ENCODE measurements around the gene NEDD4L. TPM values are rescaled to one million over a fixed set of nuclear protein-coding genes. Genes with fewer than 3 reads are reported as not detected.

Gene NEDD4L
- total RNA-seq, 1 donor from 2014 or later, result 3.8 TPM

Other genes with a start within 250 kb of the NEDD4L start
- gene ATP8B1, start 240.9 kb upstream of the NEDD4L start, total RNA-seq, result 0.05 and 0.16 TPM in 2 replicates